ENCODE results near the gene PKNOX2.

GRCh38 chr11:125267548-125267947 is 103.0 kb downstream of the PKNOX2 start:
- TF ChIP-seq HMG20A (CRISPR knock-in tag; conservative IDR thresholded peaks at IDR 0.05): no peak
- no peak for TF ChIP-seq GABPB1 (CRISPR knock-in tag; IDR thresholded peaks at IDR 0.05)
- no peak for TF ChIP-seq NEUROD1 (IDR thresholded peaks at IDR 0.05; ENCODE audit: borderline replicate concordance, low read depth, low read length, partially characterized antibody)
- no peak for TF ChIP-seq HDAC6 (IDR thresholded peaks at IDR 0.05; ENCODE audit: low read depth, low read length)
- TF ChIP-seq CTCF (IDR thresholded peaks at IDR 0.05 in 2 of 3, conservative IDR thresholded peaks at IDR 0.05 in 1 of 3; ENCODE audit: insufficient read depth in 2 of 3, low read depth in 1 of 3, low read length in 3 of 3): no peak
- TF ChIP-seq POLR2A (conservative IDR thresholded peaks at IDR 0.05): no peak
- TF ChIP-seq ZNF282 (CRISPR knock-in tag; IDR thresholded peaks at IDR 0.05): no peak
